LNCAP (cell line): ENCODE data around the gene SMIM14.

ENCODE experiments used
- TF ChIP-seq, protein P1 (sequence below): fragments of 450-650 bp; IDR thresholded peaks from 2 replicates; pipeline ENCODE4 v1.5.1; 2017; ENCODE audit warnings: mild to moderate bottlenecking

SMIM14 gene

GRCh38 chr4:39616651-39617050 lies 22.0 kb downstream of the SMIM14 start:
- TF ChIP-seq, protein P1, sequence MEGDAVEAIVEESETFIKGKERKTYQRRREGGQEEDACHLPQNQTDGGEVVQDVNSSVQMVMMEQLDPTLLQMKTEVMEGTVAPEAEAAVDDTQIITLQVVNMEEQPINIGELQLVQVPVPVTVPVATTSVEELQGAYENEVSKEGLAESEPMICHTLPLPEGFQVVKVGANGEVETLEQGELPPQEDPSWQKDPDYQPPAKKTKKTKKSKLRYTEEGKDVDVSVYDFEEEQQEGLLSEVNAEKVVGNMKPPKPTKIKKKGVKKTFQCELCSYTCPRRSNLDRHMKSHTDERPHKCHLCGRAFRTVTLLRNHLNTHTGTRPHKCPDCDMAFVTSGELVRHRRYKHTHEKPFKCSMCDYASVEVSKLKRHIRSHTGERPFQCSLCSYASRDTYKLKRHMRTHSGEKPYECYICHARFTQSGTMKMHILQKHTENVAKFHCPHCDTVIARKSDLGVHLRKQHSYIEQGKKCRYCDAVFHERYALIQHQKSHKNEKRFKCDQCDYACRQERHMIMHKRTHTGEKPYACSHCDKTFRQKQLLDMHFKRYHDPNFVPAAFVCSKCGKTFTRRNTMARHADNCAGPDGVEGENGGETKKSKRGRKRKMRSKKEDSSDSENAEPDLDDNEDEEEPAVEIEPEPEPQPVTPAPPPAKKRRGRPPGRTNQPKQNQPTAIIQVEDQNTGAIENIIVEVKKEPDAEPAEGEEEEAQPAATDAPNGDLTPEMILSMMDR = no peak

DNA sequence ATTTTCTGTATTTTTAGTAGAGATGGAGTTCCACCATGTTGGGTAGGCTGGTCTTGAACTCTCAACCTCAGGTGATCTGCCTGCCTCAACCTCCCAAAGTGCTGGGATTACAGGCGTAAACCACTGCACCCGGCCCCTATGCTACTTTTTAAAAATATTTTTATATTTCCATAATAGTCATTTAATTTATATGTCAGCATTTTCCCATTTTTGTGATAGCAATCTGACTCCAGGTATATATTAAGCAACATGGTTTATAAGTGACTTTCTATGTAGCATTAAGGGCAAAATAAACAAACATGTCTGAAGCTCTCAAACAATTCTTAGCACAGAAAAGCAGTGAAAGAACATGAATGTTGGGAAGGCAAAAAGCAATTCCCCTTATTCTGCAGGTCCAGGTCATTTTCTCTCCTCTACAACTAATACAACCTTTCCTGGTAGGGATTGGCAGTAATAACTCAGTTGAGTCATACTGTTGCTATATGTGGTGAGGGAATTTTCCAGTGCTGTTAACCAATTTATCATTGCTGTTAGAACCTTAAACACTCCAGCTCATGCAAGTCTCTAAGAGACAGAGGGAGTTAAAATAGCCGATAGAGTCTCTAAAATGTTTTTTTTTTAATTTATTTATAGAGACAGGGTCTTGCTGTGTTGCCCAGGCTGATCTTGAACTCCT lies 24.0 kb downstream of the SMIM14 start:
- TF ChIP-seq, protein P1 = no peak

GRCh38 chr4:39613093-39613656 lies 25.5 kb downstream of the SMIM14 start:
- TF ChIP-seq, protein P1 = no peak

GRCh38 chr4:39609454-39609931 lies 29.2 kb downstream of the SMIM14 start:
- TF ChIP-seq, protein P1 = no peak

- TF ChIP-seq, protein P1 = no peak
Observed at GRCh38 chr4:39608451-39608850, 30.2 kb downstream of the SMIM14 start.

- TF ChIP-seq, protein P1 = no peak
Observed at GRCh38 chr4:39606747-39607146, 31.9 kb downstream of the SMIM14 start.

GRCh38 chr4:39597695-39598381 lies 40.8 kb downstream of the SMIM14 start:
- TF ChIP-seq, protein P1 = no peak
